Measurements from ENCODE around the gene TSHZ3.

The TSHZ3 gene

DNA sequence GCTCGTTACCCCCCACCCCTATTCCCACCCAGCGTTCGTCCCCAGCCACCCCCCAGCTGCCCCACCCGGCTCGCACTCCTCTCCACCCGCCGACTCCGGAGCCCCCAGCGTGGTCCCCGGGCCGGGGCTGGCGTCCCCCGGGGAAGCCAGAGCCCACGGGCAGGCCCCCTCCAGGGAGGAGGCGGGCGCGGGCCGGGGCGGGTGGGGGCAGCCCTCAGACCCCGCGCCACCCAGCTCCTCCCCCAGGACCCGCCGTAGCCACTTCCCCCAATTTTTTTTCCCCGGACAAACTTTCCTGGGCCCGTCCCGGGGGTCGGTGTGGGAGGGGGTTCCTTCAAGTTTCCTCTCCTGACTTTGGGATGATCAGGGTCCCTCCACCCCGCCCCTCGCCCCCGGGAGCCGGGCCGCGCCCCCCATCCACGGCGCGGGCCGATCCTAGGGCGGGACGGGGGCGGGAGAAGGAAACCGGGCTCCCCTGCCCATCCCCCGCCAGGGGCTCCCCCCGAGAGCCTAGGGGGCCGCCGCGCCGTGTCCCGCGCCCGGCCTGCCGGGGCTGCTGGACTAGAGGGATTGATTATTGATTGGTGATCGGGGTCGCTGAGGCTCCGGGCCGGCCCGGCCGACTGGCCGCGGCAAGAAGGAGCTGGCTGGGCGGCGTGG is 927 bp upstream of the TSHZ3 start:
- ChIA-PET POLR2A (interaction anchor here (0.6 to 1.1 kb wide), 4 partner anchors 11 to 33 kb away, joined by 3 read pairs; no protein-coding TSS in a partner anchor), CTCF (no interaction called here)
- no peak for TF ChIP-seq FOXM1 (IDR thresholded peaks at IDR 0.05; ENCODE audit: borderline replicate concordance)
- DNase-seq (ENCODE audit: extremely low spot score): peak; percentile 46

DNA sequence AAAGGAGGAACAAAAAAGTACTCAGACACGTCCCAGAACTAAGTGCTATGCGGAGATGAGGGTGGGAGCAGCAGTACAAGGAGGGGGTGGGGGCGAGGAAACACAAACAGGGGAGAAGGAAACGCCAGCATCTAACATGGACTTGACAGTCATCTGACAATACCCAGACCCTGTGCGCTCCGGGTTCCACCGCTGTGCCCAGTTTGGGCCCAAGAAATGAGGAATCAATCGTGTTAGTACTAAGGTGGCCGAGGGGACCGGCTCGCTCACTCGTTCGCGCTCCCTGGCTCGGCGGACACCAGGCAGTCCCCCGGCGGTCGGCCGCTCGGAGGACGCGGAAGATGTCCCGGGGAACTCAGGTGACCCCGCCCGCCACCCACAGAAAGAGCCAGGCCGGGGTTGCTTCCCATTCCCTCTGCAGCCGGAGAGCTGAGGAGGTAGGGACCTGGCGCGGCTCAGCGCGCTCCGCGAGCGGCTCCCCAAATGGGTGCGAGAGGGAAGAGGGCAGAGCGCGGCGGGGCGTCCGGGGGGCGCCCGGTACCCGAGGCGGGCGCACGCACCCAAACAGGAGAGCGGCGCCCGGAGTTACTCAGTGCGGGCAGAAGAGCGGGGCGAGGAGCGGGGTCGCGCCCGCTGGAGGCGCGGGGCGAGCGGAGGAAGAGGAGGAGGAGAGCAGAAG is 616 bp downstream of the TSHZ3 start:
- TF ChIP-seq ZNF384 (IDR thresholded peaks at IDR 0.05) (0 out of 2 replicates have a peak, but pooled peaks have one; percentile 32), LEF1 (IDR thresholded peaks at IDR 0.05; ENCODE audit: borderline replicate concordance) (no peak)
- CTCF ChIA-PET: no interaction called here
- POLR2A ChIA-PET: interaction anchor here (2.0 to 2.3 kb wide), 2 partner anchors 10 to 33 kb away, joined by 5 to 7 read pairs; no protein-coding TSS in a partner anchor
- no peak for DNase-seq (ENCODE audit: extremely low spot score)

DNA sequence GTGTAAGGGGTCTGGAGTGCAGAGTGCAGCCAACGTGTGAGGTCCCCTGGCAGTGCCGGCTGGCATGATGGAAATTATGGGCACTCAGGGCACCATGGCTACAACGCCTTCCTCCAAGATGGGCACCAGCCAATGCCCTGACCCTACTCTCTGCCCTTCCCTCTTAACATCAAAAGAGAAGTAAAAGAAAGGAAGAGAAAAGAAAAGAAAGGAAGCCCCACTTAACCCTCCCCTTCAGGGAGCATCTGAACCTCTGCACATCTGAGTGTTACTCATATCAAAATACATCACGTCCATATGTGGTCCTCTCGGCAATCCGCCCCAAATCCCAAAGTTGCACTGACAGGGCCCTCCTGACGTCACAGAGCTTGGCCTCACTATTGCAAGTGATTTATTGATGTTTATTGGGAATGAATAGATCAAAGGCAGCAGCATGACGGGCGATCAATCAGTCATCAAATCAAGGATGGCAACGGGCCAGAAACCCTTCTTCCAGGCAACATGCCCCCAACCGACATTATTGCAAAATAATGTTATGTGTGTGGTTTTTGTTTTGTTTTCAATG is 1.3 kb downstream of the TSHZ3 start:
- ChIA-PET CTCF (interaction anchor here (0.7 kb wide), 1 partner anchor 86 kb away, joined by 8 read pairs; no protein-coding TSS in a partner anchor), POLR2A (interaction anchor here (2.0 to 2.3 kb wide), 2 partner anchors 9 to 33 kb away, joined by 5 to 7 read pairs; no protein-coding TSS in a partner anchor)
- no peak for DNase-seq (ENCODE audit: extremely low spot score)
- TF ChIP-seq PKNOX1 (IDR thresholded peaks at IDR 0.05) (peak; percentile 88), ARNT (IDR thresholded peaks at IDR 0.05) (no peak), FOXM1 (IDR thresholded peaks at IDR 0.05; ENCODE audit: borderline replicate concordance) (no peak), LEF1 (IDR thresholded peaks at IDR 0.05; ENCODE audit: borderline replicate concordance) (peak; percentile 93)

- POLR2A ChIA-PET: interaction anchor here (2.0 to 2.3 kb wide), 2 partner anchors 9 to 32 kb away, joined by 5 to 7 read pairs; no protein-coding TSS in a partner anchor
- TF ChIP-seq FOXA1 (IDR thresholded peaks at IDR 0.05) (no peak), SP1 (IDR thresholded peaks at IDR 0.05) (no peak), BHLHE40 (IDR thresholded peaks at IDR 0.05; ENCODE audit: borderline replicate concordance) (no peak), FOXM1 (IDR thresholded peaks at IDR 0.05; ENCODE audit: borderline replicate concordance) (no peak), ZNF384 (IDR thresholded peaks at IDR 0.05) (no peak), LEF1 (IDR thresholded peaks at IDR 0.05; ENCODE audit: borderline replicate concordance) (no peak), CTBP1 (IDR thresholded peaks at IDR 0.05; ENCODE audit: borderline replicate concordance) (no peak), FOXK2 (IDR thresholded peaks at IDR 0.05) (no peak)
- CTCF ChIA-PET: interaction anchor here (0.6 to 0.7 kb wide), 2 partner anchors 85 to 916 kb away, joined by 4 to 8 read pairs; no protein-coding TSS in a partner anchor
- DNase-seq (ENCODE audit: extremely low spot score): no peak
Observed at GRCh38 chr19:31347354-31347753, 1.9 kb downstream of the TSHZ3 start.

DNA sequence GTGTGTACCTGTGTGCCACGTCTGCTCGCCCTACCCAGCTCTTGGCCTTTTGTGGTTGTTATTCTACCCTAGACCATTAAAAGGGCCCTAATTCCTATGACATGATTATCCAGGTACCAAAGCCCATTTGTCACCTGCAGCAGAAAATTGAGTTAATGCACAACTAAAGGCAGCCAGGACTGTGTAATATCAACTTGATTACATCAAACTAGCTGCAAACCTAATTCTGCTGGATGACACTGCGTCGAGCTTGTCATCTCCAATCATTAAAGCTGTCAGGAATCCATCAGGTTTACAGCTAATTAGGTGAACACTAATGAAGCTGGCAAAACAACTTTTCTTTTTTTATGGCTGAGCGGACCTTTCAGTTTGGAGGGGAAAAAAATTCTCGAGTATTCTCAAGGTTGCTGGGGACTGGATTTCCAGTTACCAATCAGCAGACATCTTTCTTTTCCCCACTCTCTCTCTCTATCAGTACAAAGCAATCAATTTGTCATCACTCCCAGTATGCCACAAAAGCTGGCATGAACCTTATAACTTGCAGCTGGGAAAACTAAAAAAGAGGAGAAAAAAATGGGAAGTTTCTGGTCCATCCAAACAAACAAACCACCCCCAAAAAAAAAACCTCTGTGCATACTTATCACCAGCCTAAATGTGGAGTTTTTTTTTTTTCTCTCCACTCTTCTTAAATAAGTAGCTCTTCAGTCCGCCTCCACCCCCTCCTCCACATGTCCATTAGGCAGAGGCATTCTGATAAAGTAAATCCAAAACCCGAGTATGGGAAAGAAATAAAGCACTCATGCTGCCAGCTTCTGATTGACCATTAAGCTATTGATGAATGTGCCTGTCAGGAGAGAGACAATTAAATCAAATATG is 2.8 kb downstream of the TSHZ3 start:
- no peak for TF ChIP-seq ZNF384 (IDR thresholded peaks at IDR 0.05)
- no peak for TF ChIP-seq ARNT (IDR thresholded peaks at IDR 0.05)
- no peak for TF ChIP-seq LEF1 (IDR thresholded peaks at IDR 0.05; ENCODE audit: borderline replicate concordance)
- TF ChIP-seq FOXK2 (IDR thresholded peaks at IDR 0.05): no peak
- no peak for TF ChIP-seq ELF4 (IDR thresholded peaks at IDR 0.05)
- POLR2A ChIA-PET: interaction anchor here (2.0 kb wide), 1 partner anchor 8 kb away, joined by 5 read pairs; no protein-coding TSS in a partner anchor
- CTCF ChIA-PET: no interaction called here
- no peak for DNase-seq (ENCODE audit: extremely low spot score)

DNA sequence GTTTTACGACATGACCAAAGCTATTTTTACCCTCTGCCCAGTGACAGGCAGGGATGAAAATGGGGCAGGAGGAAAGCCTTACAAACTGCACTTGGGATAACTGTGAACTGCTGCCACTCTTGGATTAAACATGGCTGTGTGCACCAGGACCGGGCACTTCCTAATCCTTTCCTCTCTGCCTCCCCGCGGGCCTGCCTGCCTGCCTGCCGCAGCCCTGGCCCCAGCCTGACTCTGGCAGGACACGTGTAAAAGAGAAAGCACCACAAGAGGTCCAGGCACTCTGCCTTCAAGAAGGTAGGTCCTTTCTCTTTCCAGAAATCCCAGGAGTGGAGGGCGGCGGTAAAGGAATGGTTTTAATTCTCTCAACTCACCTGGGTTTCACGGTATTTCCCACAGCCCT is 4.8 kb downstream of the TSHZ3 start:
- CTCF ChIA-PET: no interaction called here
- TF ChIP-seq PKNOX1 (IDR thresholded peaks at IDR 0.05) (no peak), SP1 (IDR thresholded peaks at IDR 0.05) (no peak), FOXA1 (IDR thresholded peaks at IDR 0.05) (no peak), L3MBTL2 (conservative IDR thresholded peaks at IDR 0.05) (no peak), HDGF (IDR thresholded peaks at IDR 0.05; ENCODE audit: borderline replicate concordance) (no peak), TARDBP (IDR thresholded peaks at IDR 0.05) (no peak), ARNT (IDR thresholded peaks at IDR 0.05) (no peak), CTBP1 (IDR thresholded peaks at IDR 0.05; ENCODE audit: borderline replicate concordance) (no peak), SUZ12 (IDR thresholded peaks at IDR 0.05) (no peak), NFRKB (IDR thresholded peaks at IDR 0.05) (no peak), LEF1 (IDR thresholded peaks at IDR 0.05; ENCODE audit: borderline replicate concordance) (no peak), BHLHE40 (IDR thresholded peaks at IDR 0.05; ENCODE audit: borderline replicate concordance) (no peak), ZNF384 (IDR thresholded peaks at IDR 0.05) (no peak)
- POLR2A ChIA-PET: no interaction called here
- no peak for DNase-seq (ENCODE audit: extremely low spot score)

DNA sequence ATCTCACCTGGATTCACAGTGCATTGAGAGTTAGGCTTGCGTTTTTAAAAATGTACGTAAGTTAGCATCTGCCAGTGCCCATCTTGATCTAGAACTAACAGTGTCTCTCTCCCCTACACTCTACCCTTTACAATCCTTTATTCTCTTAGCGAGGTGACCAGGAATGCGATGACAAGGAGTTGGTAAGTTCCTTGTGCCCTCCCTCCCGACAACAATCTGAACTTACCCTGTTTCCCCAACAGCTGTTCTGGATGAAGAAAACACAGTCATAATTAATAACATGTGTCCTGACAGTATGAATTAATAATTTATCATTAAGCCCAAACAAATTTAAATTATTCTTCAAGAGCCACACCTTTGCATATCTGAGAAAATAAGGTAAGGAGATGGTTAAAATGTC is 6.3 kb downstream of the TSHZ3 start:
- TF ChIP-seq ARNT (IDR thresholded peaks at IDR 0.05): no peak
- TF ChIP-seq L3MBTL2 (conservative IDR thresholded peaks at IDR 0.05): no peak
- TF ChIP-seq SUZ12 (IDR thresholded peaks at IDR 0.05): no peak
- CTCF ChIA-PET: no interaction called here
- POLR2A ChIA-PET: no interaction called here
- no peak for DNase-seq (ENCODE audit: extremely low spot score)

Data from HEK293T (cell line).